ENCODE data around the gene EFCAB10.

- TF ChIP-seq TAF1 (IDR thresholded peaks at IDR 0.05; ENCODE audit: low read depth), result no peak
- no peak for TF ChIP-seq EP300 (conservative IDR thresholded peaks at IDR 0.05; ENCODE audit: poor library complexity, severe bottlenecking)
- no peak for TF ChIP-seq CTCF (IDR thresholded peaks at IDR 0.05; ENCODE audit: poor library complexity, severe bottlenecking)
- TF ChIP-seq RAD21 (conservative IDR thresholded peaks at IDR 0.05), result no peak
- TF ChIP-seq SMC3 (conservative IDR thresholded peaks at IDR 0.05; ENCODE audit: poor library complexity), result no peak
- TF ChIP-seq EZH2 (IDR thresholded peaks at IDR 0.05; ENCODE audit: borderline replicate concordance, insufficient read depth, low read length, poor library complexity, severe bottlenecking), result no peak
- no peak for TF ChIP-seq POLR2AphosphoS5 (IDR thresholded peaks at IDR 0.05)
These were observed 32.5 kb upstream of the EFCAB10 start for GRCh38 chr7:105613611-105614330.

All from neural cell (in vitro differentiated cells).